OCI-LY1 (cell line): ENCODE results near the gene RAET1G.

Experiments used
- H2AFZ ChIP-seq: fragments of 200-600 bp; sonication (generic), shearing (Covaris generic); 2 replicates; pipeline ENCODE4 v1.6.0; 2014; ENCODE audit warnings: antibody characterized with exemption, mild to moderate bottlenecking, low read length
- H3F3A ChIP-seq: fragments of 200-600 bp; sonication (generic), shearing (Covaris generic); 2 replicates; pipeline ENCODE4 v1.6.0; 2014; ENCODE audit warnings: mild to moderate bottlenecking, antibody characterized with exemption, low read length, moderate library complexity; ENCODE audit not compliant: insufficient read depth
- H3K27ac ChIP-seq: fragments of 200-600 bp; sonication (generic); 2 replicates; pipeline ENCODE4 v1.5.1; 2014; ENCODE audit warnings: low read length, mixed run types, mild to moderate bottlenecking, low read depth; ENCODE audit not compliant: poor library complexity, severe bottlenecking
- H3K27me3 ChIP-seq: fragments of 200-600 bp; sonication (generic); 2 replicates; pipeline ENCODE4 v1.6.0; 2014; ENCODE audit warnings: antibody characterized with exemption, mild to moderate bottlenecking, low read length, moderate library complexity; ENCODE audit not compliant: insufficient read depth
- H3K36me3 ChIP-seq: fragments of 200-600 bp; sonication (generic); 2 replicates; pipeline ENCODE4 v1.6.1; 2014; ENCODE audit warnings: mild to moderate bottlenecking, antibody characterized with exemption, low read length, moderate library complexity, mixed read lengths; ENCODE audit not compliant: insufficient read depth
- H3K4me1 ChIP-seq: fragments of 200-600 bp; sonication (generic); 2 replicates; pipeline ENCODE4 v1.5.1; 2014; ENCODE audit warnings: mild to moderate bottlenecking, low read length, moderate library complexity; ENCODE audit not compliant: insufficient read depth, severe bottlenecking
- H3K4me2 ChIP-seq: fragments of 200-600 bp; sonication (generic), shearing (Covaris generic); 2 replicates; pipeline ENCODE4 v1.6.1; 2014; ENCODE audit warnings: low read length
- H3K4me3 ChIP-seq: fragments of 200-600 bp; sonication (generic); 2 replicates; pipeline ENCODE4 v1.5.1; 2014; ENCODE audit warnings: low read length, low read depth, mild to moderate bottlenecking, mixed read lengths; ENCODE audit not compliant: poor library complexity, severe bottlenecking
- H3K79me2 ChIP-seq: fragments of 200-600 bp; shearing (Covaris generic); 2 replicates; pipeline ENCODE4 v1.6.1; 2016; ENCODE audit warnings: mixed run types, low read length, mixed read lengths; ENCODE audit not compliant: insufficient read depth
- H3K9ac ChIP-seq: fragments of 200-600 bp; sonication (generic), shearing (Covaris generic); 2 replicates; pipeline ENCODE4 v1.6.1; 2014; ENCODE audit warnings: mild to moderate bottlenecking, low read length, mixed read lengths
- H3K9me2 ChIP-seq: fragments of 200-600 bp; sonication (generic), shearing (Covaris generic); 2 replicates; pipeline ENCODE4 v1.6.1; 2014; ENCODE audit warnings: low read depth, mild to moderate bottlenecking, low read length, mixed read lengths
- H3K9me3 ChIP-seq: fragments of 200-600 bp; shearing (Covaris generic); 2 replicates; pipeline ENCODE4 v1.6.1; 2014; ENCODE audit warnings: low read length, mixed read lengths
- H4K20me1 ChIP-seq: fragments of 200-600 bp; sonication (generic), shearing (Covaris generic); 2 replicates; pipeline ENCODE4 v1.6.0; 2016; ENCODE audit warnings: mild to moderate bottlenecking, low read length; ENCODE audit not compliant: insufficient read depth
- CTCF ChIP-seq: fragments of 200-600 bp; sonication (generic), shearing (Covaris generic); IDR thresholded peaks from 2 replicates; pipeline ENCODE4 v1.5.1; 2017; ENCODE audit warnings: mild to moderate bottlenecking, antibody characterized with exemption, low read length, moderate library complexity, mixed read lengths
- EZH2 ChIP-seq: fragments of 200-600 bp; sonication (generic), shearing (Covaris generic); IDR thresholded peaks from 2 replicates; pipeline ENCODE4 v1.8.0; 2017; ENCODE audit warnings: borderline replicate concordance, mixed run types, mild to moderate bottlenecking, antibody characterized with exemption, low read length, moderate library complexity, mixed read lengths

The RAET1G gene

GRCh38 chr6:149903938-149904611 lies 18.8 kb downstream of the RAET1G start:
- Histone ChIP-seq H3K4me1 (no peaks in the 10 kb centered on the region), H3K9ac (no peak overlapping the region), H3F3A (no peaks in the 10 kb centered on the region), H3K27me3 (no peaks in the 10 kb centered on the region; the same call in 1 of the 2 replicates), H3K4me3 (no peak overlapping the region), H3K27ac (no peak overlapping the region), H3K9me2 (no peaks in the 10 kb centered on the region), H3K9me3 (no peaks in the 10 kb centered on the region), H3K36me3 (no peaks in the 10 kb centered on the region), H2AFZ (no peak overlapping the region), H3K4me2 (no peak overlapping the region), H3K79me2 (no peaks in the 10 kb centered on the region), H4K20me1 (no peaks in the 10 kb centered on the region)
- TF ChIP-seq EZH2 (no peak), CTCF (no peak)

- Histone ChIP-seq H3K9me2 (no peaks in the 10 kb centered on the region), H3K27me3 (no peaks in the 10 kb centered on the region; the same call in 1 of the 2 replicates), H3K4me3 (no peak overlapping the region)
Observed at GRCh38 chr6:149901444-149902140, 21.3 kb downstream of the RAET1G start.

More at GRCh38 chr6:149901444-149902140, 21.3 kb downstream of the RAET1G start:
- TF ChIP-seq CTCF: no peak
- no peak for TF ChIP-seq EZH2
- Histone ChIP-seq H3F3A (no peaks in the 10 kb centered on the region), H3K9ac (no peak overlapping the region), H4K20me1 (no peaks in the 10 kb centered on the region), H3K27ac (no peak overlapping the region), H3K4me1 (no peaks in the 10 kb centered on the region), H3K79me2 (no peaks in the 10 kb centered on the region), H3K36me3 (no peaks in the 10 kb centered on the region), H3K4me2 (no peak overlapping the region), H2AFZ (no peak overlapping the region), H3K9me3 (no peaks in the 10 kb centered on the region)
